Measurements from ENCODE around the gene OCIAD1. TPM values are rescaled to one million over a fixed set of nuclear protein-coding genes. Genes with fewer than 3 reads are reported as not detected.

Gene OCIAD1
- total and polyA plus RNA-seq, 10 of the 15 experiments (the other 5 are each of a cell fraction or from before 2014, with no cell fraction given): 89.1 to 196 (median 136) TPM

GRCh38 chr4:48792348-48793006 is 38.4 kb upstream of the OCIAD1 start (continued):
- TF ChIP-seq HSF1 (IDR thresholded peaks at IDR 0.05; ENCODE audit: low read depth, low read length) (no peak), RUNX3 (IDR thresholded peaks at IDR 0.05; ENCODE audit: low read length) (peak; percentile 35), RCOR1 (conservative IDR thresholded peaks at IDR 0.05; ENCODE audit: low read depth, low read length) (no peak), ZNF592 (IDR thresholded peaks at IDR 0.05) (no peak)

GRCh38 chr4:48795108-48795507 is 35.8 kb upstream of the OCIAD1 start:
- DNase-seq (ENCODE audit: low read depth, low spot score) (no peak), FAIRE-seq (no peak), ATAC-seq (peak; percentile 37; the same call in 2 of the 3 replicates)
- Histone ChIP-seq H3K27ac (ENCODE audit: control insufficient read depth, insufficient read depth) (no peak overlapping the region), H3K4me2 (ENCODE audit: control insufficient read depth, insufficient read depth) (peak overlapping the region; percentile 61), H3K4me3 (no peak overlapping the region), H2AFZ (ENCODE audit: control insufficient read depth, low read depth, low read length) (no peak overlapping the region), H3K36me3 (ENCODE audit: control insufficient read depth in 2 of 2, insufficient read depth in 2 of 2, low read length in 1 of 2) (no peaks in the 10 kb centered on the region), H3K9ac (ENCODE audit: control insufficient read depth, insufficient read depth, low read length) (no peak overlapping the region), H3K9me3 (replicated peaks; ENCODE audit: control insufficient read depth, insufficient read depth, low read length) (no peaks in the 10 kb centered on the region), H3K4me1 (ENCODE audit: control insufficient read depth, insufficient read depth, low read length) (peaks cover 21% of the 10 kb centered on the region), H3K27me3 (replicated peaks in 1 of 2; ENCODE audit: control insufficient read depth in 2 of 2, insufficient read depth in 2 of 2, low read length in 1 of 2) (no peaks in the 10 kb centered on the region), H4K20me1 (ENCODE audit: control insufficient read depth, insufficient read depth) (no peaks in the 10 kb centered on the region), H3K79me2 (ENCODE audit: control insufficient read depth, insufficient read depth, low read length) (no peaks in the 10 kb centered on the region)
- ChIA-PET CTCF (interaction anchor here (1.0 kb wide), 1 partner anchor 10 kb away, joined by 3 read pairs; no protein-coding TSS in a partner anchor), SMC1A (ENCODE audit: uncharacterized antibody, unreplicated experiment) (no interaction called here), POLR2A (no interaction called here), RAD21 (ENCODE audit: unreplicated experiment) (interaction anchor here (1.0 kb wide), 1 partner anchor 15 kb away, joined by 3 read pairs; no protein-coding TSS in a partner anchor)
- intact Hi-C loops (cut with micrococcal nuclease; ENCODE audit: unreplicated experiment): no loop called here
- no TSS peak for BruUV-seq (replicated peaks)
- 25% methylated on average over 3 of the region's 3 CpGs for WGBS (ENCODE audit: insufficient coverage, insufficient replicate concordance, low lambda C conversion rate, missing lambda C conversion rate)
- in situ Hi-C loops (cut with MboI): no loop called here
- TF ChIP-seq ATF2 (IDR thresholded peaks at IDR 0.05; ENCODE audit: low read length) (no peak), NFIC (IDR thresholded peaks at IDR 0.05; ENCODE audit: low read depth, low read length) (peak; percentile 58), MEF2A (IDR thresholded peaks at IDR 0.05; ENCODE audit: insufficient read depth, low read depth, low read length) (peak; percentile 62; the same call in 1 of the 2 replicates), SPI1 (IDR thresholded peaks at IDR 0.05; ENCODE audit: borderline replicate concordance, insufficient read depth, low read depth, low read length) (peak; percentile 78), RELA (IDR thresholded peaks at IDR 0.05; ENCODE audit: borderline replicate concordance, partially characterized antibody) (no peak), NR2C2 (IDR thresholded peaks at IDR 0.05; ENCODE audit: borderline replicate concordance, control insufficient read depth, insufficient read length, low read depth) (no peak), SREBF1 (IDR thresholded peaks at IDR 0.05; ENCODE audit: low read length) (no peak), RUNX3 (IDR thresholded peaks at IDR 0.05; ENCODE audit: low read length) (peak; percentile 40), SREBF2 (IDR thresholded peaks at IDR 0.05; ENCODE audit: low read length) (no peak), MEF2B (IDR thresholded peaks at IDR 0.05; ENCODE audit: partially characterized antibody, poor library complexity, severe bottlenecking) (peak; percentile 77), PAX5 (IDR thresholded peaks at IDR 0.05; ENCODE audit: borderline replicate concordance, low read depth, low read length) (peak; percentile 61; the same call in 1 of the 2 replicates), TAF1 (IDR thresholded peaks at IDR 0.05; ENCODE audit: borderline replicate concordance, low read depth, low read length) (no peak)

Measured in GM12878 (cell line).